ENCODE results near the gene EPB41L2. TPM values are rescaled to one million over a fixed set of nuclear protein-coding genes. Genes with fewer than 3 reads are reported as not detected.

EPB41L2 gene
- total RNA-seq, 4 donors from 2014 or later: 104 to 317 (median 144) TPM

DNA sequence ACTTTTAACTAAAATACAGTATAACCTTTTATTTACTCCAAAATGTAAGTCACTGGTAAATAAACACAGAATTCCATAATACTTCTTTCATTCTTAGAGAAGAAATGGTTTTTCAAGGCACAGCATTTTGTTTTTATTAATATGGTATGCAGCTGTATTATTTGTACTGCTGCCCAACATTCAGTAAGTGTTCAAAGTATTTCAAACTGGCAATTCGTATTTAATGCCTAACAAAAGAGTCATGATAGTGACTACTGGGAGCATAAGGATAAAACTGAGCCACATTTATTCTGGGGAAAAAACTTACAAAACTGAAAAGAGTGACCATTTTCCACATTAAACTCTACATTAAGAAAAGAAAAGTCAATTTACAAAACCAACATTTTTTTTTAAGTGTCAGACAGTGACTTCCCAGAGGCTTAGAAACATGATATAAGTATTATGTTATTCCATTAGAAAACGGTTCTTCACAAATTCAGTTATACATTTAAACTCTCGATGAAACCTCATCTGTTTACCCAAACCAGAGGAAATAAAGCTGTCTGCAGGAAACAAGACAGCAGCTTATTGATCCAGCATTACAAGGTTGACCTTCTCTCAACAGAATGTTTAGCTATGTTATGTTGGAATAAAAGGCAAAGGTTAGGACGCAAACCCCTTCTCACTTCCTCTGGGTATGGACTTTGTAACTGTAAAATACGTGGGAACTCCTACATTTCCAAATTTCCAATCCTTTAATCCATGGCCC, 24.3 kb downstream of the EPB41L2 start:
- TF ChIP-seq, protein P1, sequence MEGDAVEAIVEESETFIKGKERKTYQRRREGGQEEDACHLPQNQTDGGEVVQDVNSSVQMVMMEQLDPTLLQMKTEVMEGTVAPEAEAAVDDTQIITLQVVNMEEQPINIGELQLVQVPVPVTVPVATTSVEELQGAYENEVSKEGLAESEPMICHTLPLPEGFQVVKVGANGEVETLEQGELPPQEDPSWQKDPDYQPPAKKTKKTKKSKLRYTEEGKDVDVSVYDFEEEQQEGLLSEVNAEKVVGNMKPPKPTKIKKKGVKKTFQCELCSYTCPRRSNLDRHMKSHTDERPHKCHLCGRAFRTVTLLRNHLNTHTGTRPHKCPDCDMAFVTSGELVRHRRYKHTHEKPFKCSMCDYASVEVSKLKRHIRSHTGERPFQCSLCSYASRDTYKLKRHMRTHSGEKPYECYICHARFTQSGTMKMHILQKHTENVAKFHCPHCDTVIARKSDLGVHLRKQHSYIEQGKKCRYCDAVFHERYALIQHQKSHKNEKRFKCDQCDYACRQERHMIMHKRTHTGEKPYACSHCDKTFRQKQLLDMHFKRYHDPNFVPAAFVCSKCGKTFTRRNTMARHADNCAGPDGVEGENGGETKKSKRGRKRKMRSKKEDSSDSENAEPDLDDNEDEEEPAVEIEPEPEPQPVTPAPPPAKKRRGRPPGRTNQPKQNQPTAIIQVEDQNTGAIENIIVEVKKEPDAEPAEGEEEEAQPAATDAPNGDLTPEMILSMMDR (IDR thresholded peaks at IDR 0.05): no peak
- DNase-seq (ENCODE audit: low spot score): no peak
- ATAC-seq (ENCODE audit: low FRiP score): no peak

DNA sequence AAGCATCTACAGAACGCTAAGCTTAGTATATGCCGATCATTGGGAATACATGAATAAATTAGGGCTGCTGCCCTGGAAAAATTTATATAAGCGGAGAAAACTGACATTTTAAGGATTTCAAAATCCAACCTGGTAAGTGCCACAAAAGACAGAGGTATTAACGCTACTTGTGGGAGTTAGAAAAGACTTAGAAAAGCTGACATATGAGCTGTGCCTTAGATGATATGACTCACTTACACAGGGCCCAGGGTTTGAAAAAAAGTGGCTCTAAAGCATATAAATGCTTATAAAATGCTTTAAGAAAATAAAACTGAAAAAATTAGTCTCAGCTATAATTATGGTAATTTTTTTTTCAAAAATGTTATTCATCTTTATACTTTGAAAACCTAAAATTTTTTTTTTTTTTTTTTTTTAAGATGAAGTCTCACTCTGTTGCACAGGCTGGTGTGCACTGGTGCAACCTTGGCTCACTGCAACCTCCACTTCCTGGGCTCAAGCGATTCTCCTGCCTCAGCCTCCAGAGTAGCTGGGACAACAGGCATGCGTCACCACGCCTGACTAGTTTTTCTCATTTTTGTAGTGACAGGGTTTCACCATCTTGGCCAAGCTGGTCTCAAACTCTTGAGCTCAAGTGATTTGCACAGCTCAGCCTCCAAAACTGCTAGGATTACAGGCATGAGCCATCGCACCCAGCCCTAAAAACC, 25.7 kb downstream of the EPB41L2 start:
- ATAC-seq (ENCODE audit: low FRiP score): no peak
- TF ChIP-seq, protein P1 (IDR thresholded peaks at IDR 0.05): no peak
- DNase-seq (ENCODE audit: low spot score): no peak

DNA sequence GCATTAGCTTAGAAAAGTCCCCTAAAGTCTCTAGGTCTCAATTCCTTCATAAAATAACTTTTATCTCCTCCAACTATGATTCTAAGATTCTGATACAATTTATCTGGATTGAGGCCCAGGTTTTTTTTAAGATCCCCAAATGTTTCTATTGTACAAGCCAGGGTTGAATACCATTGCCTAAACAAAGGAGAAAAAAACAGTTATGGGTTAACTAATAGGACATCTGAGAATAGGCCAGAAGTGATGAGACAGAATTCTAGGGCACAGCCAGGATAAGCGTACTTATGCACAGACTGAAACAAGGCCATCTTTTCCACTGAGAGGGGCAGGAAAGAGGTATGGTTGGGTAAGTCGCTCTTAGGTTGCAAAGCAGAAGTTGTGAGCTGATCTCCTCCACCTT, 26.4 kb downstream of the EPB41L2 start:
- no peak for DNase-seq (ENCODE audit: low spot score)
- TF ChIP-seq, protein P1 (IDR thresholded peaks at IDR 0.05): no peak
- no peak for ATAC-seq (ENCODE audit: low FRiP score)

DNA sequence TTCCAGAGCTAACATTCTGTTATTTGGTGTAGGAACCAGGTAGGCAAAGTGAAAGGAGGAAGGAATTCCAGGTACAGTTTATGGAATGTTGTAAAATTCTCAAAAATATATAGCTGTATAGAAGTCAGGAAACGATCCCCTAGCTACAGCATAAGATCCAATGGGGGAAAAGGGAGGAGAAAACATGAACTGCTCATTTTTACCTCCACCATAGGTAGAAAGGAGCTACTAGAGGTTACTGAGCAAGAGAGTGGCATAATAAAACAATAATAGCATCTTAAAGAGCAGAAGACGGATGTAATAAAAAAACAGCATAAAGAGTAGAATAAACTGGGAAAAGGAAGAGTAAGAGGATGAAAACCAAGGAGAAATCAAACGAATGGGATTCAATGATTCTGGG, 26.9 kb downstream of the EPB41L2 start:
- TF ChIP-seq, protein P1 (IDR thresholded peaks at IDR 0.05): no peak
- ATAC-seq (ENCODE audit: low FRiP score): no peak
- DNase-seq (ENCODE audit: low spot score): no peak

DNA sequence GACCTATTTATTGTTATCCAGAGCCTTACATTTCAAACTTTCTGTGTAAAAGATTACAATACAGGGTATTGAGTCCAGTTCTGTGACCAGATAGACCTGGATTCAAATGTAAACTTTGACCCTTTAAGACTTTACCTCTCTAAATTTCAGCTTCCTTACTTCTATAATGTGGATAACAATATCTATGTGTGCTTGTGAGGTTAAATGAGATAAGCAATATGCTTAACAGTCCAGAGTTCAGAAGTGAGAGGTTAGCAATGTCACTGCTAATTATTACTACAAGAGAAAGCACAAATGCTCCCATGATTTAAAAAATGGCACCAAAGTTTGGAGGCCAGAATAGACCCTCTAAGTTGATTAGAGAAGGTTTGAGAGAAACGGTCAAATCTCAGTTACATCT, 27.5 kb downstream of the EPB41L2 start:
- TF ChIP-seq, protein P1 (IDR thresholded peaks at IDR 0.05): no peak
- ATAC-seq (ENCODE audit: low FRiP score): no peak
- no peak for DNase-seq (ENCODE audit: low spot score)

DNA sequence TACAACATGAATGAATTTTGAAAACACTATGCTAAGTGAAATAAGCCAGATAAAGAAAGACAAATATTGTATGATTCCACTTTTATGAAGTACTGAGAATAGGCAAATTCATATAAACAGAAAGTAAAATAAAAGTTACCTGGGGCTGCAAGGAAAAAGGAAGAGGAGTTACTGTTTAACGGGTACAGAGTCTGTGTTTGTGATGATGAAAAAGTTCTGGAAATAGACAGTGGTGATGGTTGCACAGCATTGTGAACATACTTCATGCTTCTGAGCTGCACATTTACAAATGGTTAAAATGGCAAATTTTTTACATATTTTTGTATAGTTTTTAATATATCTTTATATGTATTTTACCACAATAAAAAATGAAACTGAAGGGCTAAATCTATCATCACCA, 29.4 kb downstream of the EPB41L2 start:
- TF ChIP-seq, protein P1 (IDR thresholded peaks at IDR 0.05): no peak
- DNase-seq (ENCODE audit: low spot score): no peak
- no peak for ATAC-seq (ENCODE audit: low FRiP score)

Measured in omental fat pad (tissue), 4 donors.